SIG-M5 (cell line): Measurements from ENCODE around the gene ISM1.

ENCODE experiments used
- DNase-seq: peaks from one replicate; lab custom pipeline; 2025; lab: John Stamatoyannopoulos, UW

Gene ISM1

DNA sequence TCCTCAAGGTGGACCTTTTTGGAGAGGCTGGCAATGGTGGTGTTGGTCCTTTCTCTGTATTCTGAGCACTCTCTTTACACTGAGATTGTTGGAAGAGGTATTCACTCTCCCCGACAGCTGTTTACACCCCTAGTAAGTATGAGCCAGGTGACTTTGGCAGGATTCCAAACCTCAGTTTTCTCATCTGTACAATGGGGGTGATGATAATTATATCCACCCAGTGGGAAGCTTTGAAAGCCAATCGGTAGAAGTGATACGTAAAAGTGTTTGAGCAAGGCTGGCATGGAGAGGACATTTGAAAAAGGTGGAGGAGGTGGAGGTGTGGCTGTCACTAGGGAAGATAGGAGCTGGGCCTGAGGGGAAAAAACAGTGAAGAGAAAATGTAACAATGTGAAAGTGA lies 35.5 kb downstream of the ISM1 start:
- no peak for DNase-seq

DNA sequence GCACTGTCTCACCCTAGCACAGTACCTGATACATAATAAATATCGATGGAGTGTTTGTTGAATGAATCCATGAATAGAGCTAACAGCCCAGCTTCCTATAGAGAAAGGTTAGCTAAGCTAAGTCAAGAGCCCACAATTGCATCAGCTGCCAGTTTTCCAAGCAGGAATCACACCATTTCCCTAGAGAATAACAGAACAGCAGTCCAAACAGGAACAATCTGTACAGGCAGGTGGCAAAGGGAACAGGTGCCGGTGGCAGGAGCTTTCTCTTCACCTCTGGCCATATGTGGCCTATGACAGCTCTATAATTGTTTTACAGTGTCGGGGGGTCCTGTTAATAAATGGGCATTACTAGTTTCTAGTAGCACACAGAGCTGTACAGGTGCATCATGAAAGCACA lies 38.8 kb downstream of the ISM1 start:
- DNase-seq = no peak

DNA sequence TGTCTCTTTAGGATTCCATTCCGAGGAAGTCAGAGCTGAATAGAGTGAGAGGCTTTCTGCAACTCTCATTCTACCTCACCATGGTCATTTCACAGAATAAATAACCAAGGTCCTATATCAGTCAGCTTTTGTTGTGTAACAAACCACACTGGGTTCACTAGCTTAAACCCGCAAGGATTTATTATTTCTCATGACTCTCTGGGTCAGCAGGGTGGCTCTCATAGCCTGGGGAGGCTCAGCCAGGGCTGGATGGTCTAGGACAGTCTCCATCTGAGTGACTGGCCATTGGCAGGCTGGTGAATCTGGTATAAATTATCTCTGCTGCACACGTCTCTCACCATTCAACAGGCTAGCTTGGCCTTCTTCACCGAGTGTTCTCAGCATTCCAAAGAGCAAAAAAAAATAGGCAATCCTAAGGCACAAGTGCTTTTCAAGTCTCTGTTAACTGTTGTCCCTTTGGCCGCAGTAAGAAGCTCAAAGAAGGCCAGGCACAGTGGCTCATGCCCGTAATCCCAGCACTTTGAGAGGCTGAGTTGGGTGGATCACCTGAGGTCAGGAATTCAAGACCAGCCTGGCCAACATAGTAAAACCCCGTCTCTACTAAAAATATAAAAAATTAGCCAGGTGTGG lies 39.7 kb downstream of the ISM1 start:
- DNase-seq = no peak

DNA sequence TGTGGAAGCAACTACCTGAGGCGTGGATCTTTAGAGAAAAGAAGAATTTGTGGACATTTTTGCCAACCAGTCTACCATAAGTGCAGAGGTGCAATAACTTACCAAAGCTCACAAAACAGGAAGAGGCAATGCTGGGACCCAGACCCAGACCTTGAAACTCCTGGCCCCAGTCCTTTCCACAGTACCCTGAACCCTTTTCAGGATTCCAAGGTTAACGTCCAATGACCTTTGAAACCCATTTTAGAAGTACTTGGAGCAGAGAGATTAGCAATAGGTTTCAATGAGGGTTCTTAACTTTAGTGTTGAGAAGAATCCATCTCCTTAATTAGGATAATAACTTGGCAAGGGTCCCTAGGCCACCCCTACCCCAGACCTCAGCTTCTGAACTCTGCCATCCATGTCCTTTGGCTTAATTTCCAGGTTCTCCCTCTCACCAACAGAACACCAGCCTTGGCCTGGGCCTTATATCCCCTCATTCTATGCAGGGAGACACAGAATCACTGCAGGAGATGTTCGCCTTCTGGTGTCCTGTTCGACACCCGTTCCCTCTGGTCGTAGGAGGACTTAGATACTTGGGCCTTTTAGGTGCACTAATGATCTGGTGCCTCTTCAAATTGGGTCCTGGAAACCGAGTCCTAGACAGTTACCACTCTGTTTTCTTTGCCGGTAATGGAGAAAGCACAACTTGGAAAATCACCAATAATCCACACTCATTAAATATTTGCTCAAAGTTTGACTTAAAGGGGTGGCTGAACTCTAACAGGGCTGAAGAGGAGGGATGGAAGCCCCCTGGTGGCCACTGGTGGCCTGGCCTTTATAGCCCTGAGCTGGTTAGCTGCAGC lies 40.6 kb downstream of the ISM1 start:
- no peak for DNase-seq

DNA sequence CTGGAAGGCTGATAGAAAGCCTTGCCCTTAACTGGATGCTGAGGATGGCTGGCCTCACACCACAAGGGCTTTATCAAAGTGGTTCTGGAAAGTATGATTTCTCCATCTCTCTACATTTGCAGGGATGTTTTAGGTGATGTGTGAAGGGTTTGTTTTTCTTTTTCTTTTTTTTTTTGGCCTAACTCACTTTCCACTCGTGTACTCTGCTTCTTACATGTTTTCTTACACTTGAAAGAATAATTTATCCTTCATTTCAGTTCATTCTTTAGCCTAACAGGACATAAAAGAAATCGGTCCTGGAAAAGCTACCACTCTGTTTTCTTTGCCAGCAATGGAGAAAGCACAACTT lies 41.2 kb downstream of the ISM1 start:
- DNase-seq = no peak

DNA sequence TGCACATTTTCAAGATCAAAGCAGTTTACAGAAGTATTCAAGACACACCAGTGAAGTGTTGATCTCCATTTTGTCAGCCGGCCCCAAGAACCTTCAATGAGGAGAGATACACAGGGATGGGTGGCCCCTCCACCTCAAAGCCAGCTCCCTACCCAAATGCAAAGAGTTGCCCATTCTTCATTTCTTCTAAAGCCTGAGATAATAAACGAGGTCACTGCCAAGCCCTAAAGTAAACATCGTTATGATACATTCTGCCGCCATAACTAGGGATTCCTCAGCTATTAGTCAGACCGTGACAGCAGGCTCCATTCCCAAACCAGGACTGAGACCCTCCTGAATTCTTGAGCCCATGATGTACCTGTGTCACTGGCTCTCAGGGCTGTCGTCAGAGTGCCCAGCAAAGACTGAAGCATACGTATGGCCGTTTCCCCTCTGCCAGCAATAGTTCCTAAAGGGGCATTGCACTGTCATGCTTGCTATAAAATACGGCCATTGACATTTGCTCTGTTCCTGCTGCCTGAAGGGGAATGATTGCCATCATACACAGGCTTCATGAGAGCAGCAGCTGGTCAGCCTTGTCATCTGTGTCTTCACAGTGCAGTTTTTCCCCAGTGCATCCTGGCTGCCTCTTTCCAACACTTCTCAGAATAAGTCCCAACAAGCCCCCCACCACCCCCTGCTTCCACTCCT lies 41.7 kb downstream of the ISM1 start:
- no peak for DNase-seq

DNA sequence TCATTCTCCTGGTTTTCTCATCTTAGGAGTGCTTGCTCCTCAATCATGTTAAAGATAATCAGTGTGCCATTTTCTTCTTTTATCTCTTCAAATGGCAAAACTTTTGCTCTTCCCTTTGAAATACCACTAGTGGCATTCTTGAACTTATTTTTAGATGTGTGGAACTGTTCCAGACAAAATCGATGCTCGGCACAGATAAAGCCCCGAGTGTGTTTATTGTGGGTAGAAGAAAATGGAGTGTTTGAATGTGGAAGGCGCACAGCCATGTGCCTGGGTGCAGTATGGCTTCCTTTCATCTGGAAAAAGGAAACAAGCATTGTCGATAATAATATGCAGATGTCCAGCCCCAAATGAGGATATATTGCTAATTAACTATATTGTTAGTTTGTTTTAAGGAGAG lies 42.4 kb downstream of the ISM1 start:
- no peak for DNase-seq

DNA sequence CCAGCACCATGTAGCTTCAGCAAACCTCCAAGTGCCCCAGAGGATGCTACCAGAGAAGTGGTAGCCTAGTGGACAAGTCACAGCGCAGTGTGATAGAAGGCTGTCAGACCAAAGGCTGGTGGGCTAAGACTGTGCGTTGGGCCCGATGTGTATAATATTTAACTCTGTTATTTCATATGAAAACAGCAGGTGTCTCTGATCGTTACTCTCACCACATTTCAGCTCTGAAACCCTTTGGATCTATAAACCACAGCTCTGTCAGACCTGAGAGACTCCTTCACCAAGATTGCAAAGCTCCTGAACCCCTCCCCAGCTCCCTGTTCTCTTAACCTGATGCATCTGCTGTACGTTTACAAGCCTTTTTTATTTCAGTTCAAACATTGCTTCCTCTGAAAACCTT lies 43.8 kb downstream of the ISM1 start:
- no peak for DNase-seq

DNA sequence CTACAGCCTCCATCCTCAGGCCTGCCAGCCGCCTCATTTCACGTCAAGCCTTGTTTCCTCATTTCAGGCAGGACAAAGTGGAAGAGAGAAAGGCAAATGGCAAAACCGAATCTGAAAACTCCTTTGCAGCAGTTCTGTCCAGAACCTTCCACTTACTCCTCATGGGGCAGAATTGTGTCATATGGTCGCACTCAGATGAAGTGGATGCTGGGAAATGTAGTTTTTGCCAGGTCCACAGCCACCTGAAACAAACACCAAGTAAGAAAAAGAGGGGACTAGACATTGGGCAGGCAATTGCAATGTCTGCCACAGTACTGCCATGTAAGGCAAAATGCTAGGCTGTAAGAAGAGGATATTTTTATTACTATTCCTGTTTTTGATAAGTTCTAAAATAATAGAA lies 44.9 kb downstream of the ISM1 start:
- DNase-seq = no peak

DNA sequence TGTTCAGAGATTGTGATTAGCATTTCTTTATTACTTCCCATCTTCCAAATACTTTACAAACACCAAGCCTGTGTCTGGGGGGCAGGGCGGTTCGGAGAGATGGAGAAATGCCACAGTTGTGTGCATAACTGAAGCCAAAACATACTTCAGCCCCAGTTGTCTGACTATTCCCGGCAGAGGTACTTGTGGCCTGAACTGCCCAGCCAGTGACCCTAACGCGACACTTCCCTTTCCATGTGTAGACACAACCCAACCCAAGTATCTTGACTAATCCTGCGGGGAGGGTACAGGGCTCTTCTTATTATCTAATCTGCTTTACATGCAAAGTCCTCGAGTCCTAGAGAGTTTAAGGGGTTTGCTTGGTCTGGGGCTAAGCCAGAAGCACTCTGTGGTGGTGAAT lies 46.2 kb downstream of the ISM1 start:
- DNase-seq = no peak

DNA sequence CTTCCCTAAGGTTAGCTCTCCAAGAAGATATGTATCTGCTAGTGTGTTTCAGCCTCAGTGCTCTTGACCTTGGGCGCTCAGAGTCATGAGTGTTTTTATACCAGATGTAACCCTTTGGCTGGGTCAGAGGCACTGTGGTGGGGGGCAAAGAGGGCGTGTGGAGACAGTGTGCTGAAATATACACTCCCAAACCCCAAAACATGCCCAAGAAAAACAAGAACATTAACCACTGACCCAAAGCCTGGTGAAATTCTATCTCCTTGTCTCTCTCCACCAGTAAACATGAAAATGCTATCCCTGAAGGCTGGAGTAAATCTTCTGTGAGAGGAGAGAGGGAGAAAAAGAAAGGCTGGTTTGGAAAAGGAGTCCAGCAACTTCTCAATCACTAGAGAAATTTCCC lies 47.9 kb downstream of the ISM1 start:
- DNase-seq = no peak

DNA sequence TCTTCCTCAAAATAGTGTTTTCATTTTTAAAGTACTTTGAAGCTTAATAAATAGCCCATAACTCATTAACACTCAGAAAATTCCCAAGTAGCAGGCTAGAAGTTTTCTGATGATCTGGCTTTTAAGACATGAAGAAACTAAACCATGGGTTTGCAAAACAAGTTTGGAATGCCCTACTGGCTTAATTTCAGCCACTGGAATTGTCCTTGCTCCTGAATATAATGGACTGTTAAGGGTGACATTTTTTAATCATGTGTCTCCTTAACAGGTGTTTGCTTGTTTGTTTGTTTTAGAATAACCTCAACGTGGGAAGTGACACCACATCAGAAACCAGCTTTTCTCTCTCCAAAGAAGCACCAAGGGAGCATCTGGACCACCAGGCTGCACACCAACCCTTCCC lies 49.1 kb downstream of the ISM1 start:
- DNase-seq = no peak

DNA sequence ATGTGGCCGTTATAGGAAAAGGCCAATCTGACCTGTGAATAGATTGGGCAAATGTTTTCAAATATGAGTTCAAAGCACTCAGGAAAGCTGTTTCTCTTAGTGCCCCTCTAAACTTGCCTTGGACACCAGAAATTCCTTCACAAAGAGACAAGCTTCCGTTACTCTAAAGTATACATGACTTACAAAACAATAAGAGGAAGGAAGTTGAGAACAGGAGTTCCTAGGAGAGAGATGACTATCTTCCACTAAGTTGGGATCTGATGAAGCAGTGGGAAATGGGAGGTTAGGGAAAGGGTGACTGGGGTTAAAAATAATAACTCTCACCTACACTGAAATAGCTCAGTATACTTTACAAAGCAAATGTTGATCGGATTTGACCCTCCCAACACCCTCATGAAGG lies 50.0 kb downstream of the ISM1 start:
- DNase-seq = no peak

DNA sequence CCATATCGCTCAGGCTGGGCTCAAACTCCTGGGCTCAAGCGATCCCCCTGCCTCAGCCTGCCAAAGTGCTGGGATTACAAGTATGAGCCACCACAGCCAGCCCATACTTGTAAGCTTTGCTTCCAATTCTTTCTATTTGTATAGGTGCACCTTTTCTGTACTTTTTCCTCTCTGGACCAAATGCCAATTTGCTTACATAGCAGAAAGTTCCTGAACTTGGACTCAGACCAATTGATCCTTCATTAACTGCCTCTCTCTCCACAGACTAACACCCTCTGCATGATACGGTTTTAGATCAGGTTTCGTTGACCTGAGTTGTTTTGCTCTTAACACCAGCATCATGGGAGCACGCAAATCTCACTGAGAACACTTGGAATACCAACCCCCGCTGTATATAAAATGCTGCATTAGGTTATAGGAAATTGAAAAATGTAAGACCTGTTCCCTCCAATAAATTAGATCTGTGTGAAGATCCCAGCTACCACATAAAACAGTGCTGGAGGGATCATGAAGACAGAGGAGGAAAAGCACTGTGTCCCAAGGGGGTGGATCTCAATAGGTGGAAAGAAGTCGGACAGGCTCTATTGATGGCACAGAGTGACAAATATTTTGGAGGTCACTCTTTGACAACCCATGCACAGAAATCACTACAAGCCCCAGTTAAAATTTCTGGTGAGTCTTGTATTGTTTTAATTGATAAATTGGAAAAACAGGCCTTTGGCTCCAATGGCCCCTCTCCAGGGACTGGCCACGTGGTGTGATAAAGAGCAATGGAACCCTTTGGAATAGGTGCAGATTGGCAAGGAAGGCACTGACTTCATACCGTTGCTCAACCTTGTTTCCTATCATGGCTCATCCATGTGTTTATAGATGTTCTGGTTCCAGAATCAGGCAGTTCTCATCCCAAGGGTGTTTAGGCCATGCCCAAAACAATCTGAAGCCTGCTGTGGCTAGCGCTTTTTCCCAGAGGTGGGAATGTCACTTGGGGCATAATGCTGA lies 51.2 kb downstream of the ISM1 start:
- DNase-seq = no peak

DNA sequence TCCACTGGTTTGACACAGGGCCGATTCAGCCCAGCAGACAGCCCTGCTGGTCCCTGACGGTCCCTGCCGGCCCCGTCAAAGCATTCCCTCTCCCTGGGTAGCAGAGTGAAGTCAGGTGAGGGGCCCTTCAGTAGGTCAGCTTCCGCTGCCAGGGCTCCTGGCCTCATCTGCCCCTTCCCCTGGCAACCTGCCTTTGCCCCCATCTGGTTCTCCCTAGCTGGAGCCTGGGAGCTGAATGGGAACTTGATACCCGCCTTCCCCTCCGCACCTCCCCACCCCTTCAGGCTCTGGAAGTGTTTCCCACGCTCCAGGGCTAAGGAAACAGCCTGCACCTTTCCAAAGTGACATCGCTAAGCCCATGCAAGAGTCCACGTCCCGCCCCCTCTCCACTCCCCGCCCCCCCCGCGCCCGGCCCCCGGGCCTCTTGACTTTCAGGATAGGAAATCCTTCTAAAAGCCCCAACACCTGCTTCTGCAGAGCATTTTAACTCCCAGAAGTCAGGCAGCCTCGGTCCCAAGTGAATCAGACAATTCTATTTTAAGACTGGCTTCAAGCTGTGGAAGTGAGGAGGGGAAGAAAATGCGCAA lies 53.3 kb downstream of the ISM1 start:
- DNase-seq = no peak

DNA sequence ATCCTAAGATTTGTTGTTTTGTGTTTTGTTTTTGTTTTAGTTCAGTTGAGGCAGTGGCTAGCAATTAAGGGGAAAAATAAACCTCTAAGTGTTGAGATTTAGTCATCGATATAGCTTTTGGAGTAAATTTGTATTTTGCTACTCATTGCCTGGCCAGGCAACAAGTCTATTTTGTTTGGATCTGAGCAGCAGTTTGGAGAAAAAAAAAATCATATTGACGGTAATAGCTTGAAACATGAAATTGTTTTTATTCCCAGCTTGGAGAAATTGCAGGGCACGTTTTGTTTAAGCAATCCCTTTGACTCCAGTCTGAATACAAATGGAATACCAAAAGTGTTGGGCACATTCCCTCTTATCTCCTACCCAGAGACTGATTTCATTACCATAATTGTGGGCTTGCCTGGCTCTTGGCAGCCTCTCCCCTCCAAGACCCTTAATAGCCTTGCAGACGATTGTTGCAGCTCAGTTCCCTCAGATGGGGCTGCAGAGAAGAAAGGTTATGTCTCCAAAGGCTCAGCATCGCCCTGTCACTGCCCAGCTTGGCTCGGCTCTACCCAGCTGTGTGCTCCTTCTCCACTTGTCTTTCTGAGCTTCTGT lies 56.0 kb downstream of the ISM1 start:
- no peak for DNase-seq

DNA sequence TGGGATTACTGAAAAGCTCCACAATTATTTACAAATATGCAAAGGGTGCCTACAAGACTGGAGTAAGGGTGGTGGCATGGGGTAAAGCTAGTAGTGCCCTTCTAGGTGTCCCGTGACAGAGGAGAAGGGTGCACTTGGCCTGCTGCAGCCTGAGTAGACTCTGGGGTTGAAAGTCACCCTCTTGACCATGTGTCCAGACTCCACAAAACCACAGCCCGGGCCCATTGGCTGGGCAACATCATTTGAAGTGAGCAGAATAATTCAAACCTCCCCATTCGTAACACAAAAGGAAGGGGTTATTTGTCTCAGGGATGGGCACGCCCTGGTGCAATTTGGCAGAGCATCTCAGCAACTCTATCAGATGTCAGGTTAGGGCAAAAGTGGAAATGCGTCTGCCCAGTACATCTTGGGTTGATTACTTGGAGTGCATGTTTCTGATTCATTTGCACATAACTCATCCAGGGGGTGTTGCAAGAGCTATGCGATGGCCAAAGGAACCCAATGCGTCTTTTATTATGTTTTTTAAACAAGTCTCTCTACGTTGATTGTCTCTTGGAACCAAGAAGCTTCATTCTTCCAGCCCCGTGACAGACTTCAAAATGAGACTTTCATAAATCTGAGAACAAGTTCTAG lies 56.7 kb downstream of the ISM1 start:
- DNase-seq = no peak

DNA sequence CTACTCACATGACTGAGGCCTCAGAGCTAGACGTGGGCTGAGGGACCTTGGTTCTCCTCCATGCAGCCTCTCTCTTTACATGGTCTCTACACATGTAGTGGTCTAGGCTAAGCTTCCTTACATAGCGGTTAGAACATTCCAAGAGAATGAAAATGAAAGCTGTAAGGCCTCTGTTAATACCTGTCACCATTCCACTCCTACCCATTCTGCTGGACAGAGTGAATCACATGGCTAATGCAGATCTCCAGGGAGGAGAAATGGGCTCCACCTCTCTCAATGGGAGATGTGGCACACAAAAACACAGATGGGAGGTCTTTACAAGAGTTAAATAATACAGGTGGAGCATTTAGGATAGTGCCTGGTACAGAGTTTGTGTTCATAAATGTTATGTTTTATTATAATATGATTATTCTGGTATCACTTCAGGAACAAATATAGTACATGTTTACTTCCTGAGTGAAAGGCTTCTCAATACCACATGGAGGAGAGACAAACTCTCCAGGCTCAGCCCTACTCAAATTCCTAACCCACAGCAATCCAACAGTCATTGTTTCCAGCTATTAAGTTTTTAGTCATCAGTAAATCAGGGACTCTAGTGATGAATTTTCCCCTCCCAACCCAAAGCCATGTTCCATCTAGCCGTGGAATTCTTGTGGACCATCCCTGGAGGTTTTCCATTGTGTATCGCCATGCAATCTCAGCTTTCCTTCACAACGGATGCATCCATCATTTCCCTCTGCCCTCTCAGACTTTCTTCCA lies 57.9 kb downstream of the ISM1 start:
- no peak for DNase-seq

DNA sequence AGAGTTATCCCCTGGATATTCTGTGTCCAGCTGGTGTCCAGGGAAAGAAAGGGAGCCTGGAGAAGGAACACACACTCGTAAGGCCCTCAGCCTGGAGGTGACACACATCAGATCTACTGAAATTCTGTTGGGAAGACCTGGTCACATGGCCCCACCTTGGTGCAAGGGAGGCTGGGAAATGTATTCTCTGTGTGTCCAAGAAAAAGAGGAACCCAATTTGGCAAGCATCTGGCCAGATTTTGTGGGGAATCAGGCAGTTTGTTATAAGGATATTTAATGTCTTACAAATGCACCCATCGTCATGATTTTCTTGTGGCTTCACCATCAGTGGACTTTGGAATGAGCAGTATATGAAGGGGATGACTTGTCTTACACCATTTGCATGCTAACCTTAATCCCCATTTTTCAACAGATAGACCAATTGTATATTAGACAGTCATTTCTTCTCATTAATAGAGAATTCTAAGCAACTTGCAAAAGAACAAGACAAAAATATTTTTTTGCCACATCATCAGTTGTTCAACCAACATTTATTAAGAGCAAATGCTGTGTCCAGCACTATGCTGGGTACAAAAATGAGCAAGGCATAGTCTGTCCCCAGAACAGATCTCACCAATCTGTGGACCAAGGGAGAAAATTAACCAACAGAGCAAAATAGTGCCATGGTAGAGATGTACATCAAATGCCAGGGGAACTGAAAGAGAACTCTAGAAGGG lies 59.7 kb downstream of the ISM1 start:
- no peak for DNase-seq
